WTC11 (cell line): ENCODE data around the gene FOXP4. TPM values are rescaled to one million over a fixed set of nuclear protein-coding genes. Genes with fewer than 3 reads are reported as not detected.

ENCODE experiments used
- ATAC-seq: fragments of 200-7000 bp; cut with Tn5 transposase; 2 replicates; pipeline ENCODE4 v1.10.0; 2021; ENCODE audit warnings: mild to moderate bottlenecking, moderate library complexity
- CTCF ChIA-PET: fragments of 300-600 bp; sonication (Branson Sonifier 250); formaldehyde crosslinking; loops from one replicate; lab custom pipeline; 2021; ENCODE audit warnings: antibody characterized with exemption; lab: Charles Lee
- POLR2A ChIA-PET: fragments of 350-600 bp; sonication (Branson Sonifier 250); formaldehyde crosslinking; loops from one replicate; lab custom pipeline; 2021; ENCODE audit warnings: antibody characterized with exemption; lab: Charles Lee
- DNase-seq: peaks from one replicate; pipeline ENCODE4 v3.0.0; 2021; ENCODE audit warnings: low spot score
- H3K27ac Mint-ChIP-seq: 2 replicates; pipeline ENCODE4 v1.8.0; 2021; ENCODE audit warnings: mixed read lengths
- H3K27me3 Mint-ChIP-seq: 2 replicates; pipeline ENCODE4 v1.8.0; 2021; ENCODE audit warnings: low read depth, mild to moderate bottlenecking, moderate library complexity, mixed read lengths
- H3K36me3 Mint-ChIP-seq: 2 replicates; pipeline ENCODE4 v1.8.0; 2021; ENCODE audit warnings: mixed read lengths
- H3K4me1 Mint-ChIP-seq: 2 replicates; pipeline ENCODE4 v1.8.0; 2022; ENCODE audit warnings: mixed read lengths
- H3K4me3 Mint-ChIP-seq: 2 replicates; pipeline ENCODE4 v1.8.0; 2021; ENCODE audit warnings: mild to moderate bottlenecking, moderate library complexity, mixed read lengths
- H3K9me3 Mint-ChIP-seq: 2 replicates; pipeline ENCODE4 v1.8.0; 2021; ENCODE audit warnings: mixed read lengths
- ATF2 ChIP-seq: sonication (generic); formaldehyde crosslinking; IDR thresholded peaks from 2 replicates; pipeline ENCODE4 v1.8.1; 2022; ENCODE audit warnings: low read depth, missing genetic modification reagents, borderline replicate concordance
- ELF4 ChIP-seq: sonication (generic); formaldehyde crosslinking; IDR thresholded peaks from 2 replicates; pipeline ENCODE4 v1.8.1; 2022; ENCODE audit warnings: low read depth, mild to moderate bottlenecking, moderate library complexity, missing genetic modification reagents
- EMX1 ChIP-seq: fragments of 250-450 bp; sonication (Bioruptor Pico); IDR thresholded peaks from 2 replicates; pipeline ENCODE4 v1.8.0; 2021; ENCODE audit warnings: mild to moderate bottlenecking
- ETV6 ChIP-seq: sonication (generic); formaldehyde crosslinking; IDR thresholded peaks from 2 replicates; pipeline ENCODE4 v1.8.1; 2022; ENCODE audit warnings: mild to moderate bottlenecking, missing genetic modification reagents
- FOXK1 ChIP-seq: sonication (generic); formaldehyde crosslinking; IDR thresholded peaks from 2 replicates; pipeline ENCODE4 v1.8.0; 2022; ENCODE audit warnings: mild to moderate bottlenecking, moderate library complexity, missing genetic modification reagents
- FOXP1 ChIP-seq: sonication (generic); formaldehyde crosslinking; IDR thresholded peaks from 2 replicates; pipeline ENCODE4 v1.8.0; 2022; ENCODE audit warnings: missing genetic modification reagents, mild to moderate bottlenecking, moderate library complexity, borderline replicate concordance
- NFATC4 ChIP-seq: fragments of 250-450 bp; sonication (Bioruptor Pico); IDR thresholded peaks from 2 replicates; pipeline ENCODE4 v1.9.0; 2021; ENCODE audit warnings: mild to moderate bottlenecking
- OVOL2 ChIP-seq: fragments of 250-450 bp; sonication (Bioruptor Pico); IDR thresholded peaks from 2 replicates; pipeline ENCODE4 v1.9.0; 2021; ENCODE audit warnings: mild to moderate bottlenecking, borderline replicate concordance
- PRRX2 ChIP-seq: fragments of 250-450 bp; sonication (Bioruptor Pico); IDR thresholded peaks from 2 replicates; pipeline ENCODE4 v1.8.0; 2021; ENCODE audit warnings: mild to moderate bottlenecking
- RORB ChIP-seq: fragments of 250-450 bp; sonication (Bioruptor Pico); IDR thresholded peaks from 2 replicates; pipeline ENCODE4 v1.9.0; 2021; ENCODE audit warnings: mild to moderate bottlenecking
- SOX15 ChIP-seq: fragments of 250-450 bp; sonication (Bioruptor Pico); IDR thresholded peaks from 2 replicates; pipeline ENCODE4 v1.9.0; 2021; ENCODE audit warnings: mild to moderate bottlenecking
- TCF7 ChIP-seq: sonication (generic); formaldehyde crosslinking; IDR thresholded peaks from 2 replicates; pipeline ENCODE4 v1.8.0; 2022; ENCODE audit warnings: mild to moderate bottlenecking, low read depth, missing genetic modification reagents, moderate library complexity
- TP53 ChIP-seq: sonication (generic); formaldehyde crosslinking; IDR thresholded peaks from 2 replicates; pipeline ENCODE4 v1.8.1; 2023; ENCODE audit warnings: mild to moderate bottlenecking, missing genetic modification reagents
- ZMAT4 ChIP-seq: fragments of 250-450 bp; sonication (Bioruptor Pico); IDR thresholded peaks from 2 replicates; pipeline ENCODE4 v1.9.0; 2021; ENCODE audit warnings: mild to moderate bottlenecking
- ZNF138 ChIP-seq: sonication (generic); formaldehyde crosslinking; conservative IDR thresholded peaks from 2 replicates; pipeline ENCODE4 v1.8.1; 2022; ENCODE audit warnings: mild to moderate bottlenecking, moderate library complexity, missing genetic modification reagents
- ZNF232 ChIP-seq: sonication (generic); formaldehyde crosslinking; IDR thresholded peaks from 2 replicates; pipeline ENCODE4 v1.8.0; 2022; ENCODE audit warnings: mild to moderate bottlenecking, missing genetic modification reagents
- ZNF263 ChIP-seq: sonication (generic); formaldehyde crosslinking; IDR thresholded peaks from 2 replicates; pipeline ENCODE4 v1.8.1; 2022; ENCODE audit warnings: low read depth, mild to moderate bottlenecking, moderate library complexity, missing genetic modification reagents
- ZNF396 ChIP-seq: fragments of 250-450 bp; sonication (Bioruptor Pico); IDR thresholded peaks from 2 replicates; pipeline ENCODE4 v1.8.0; 2021; ENCODE audit warnings: mild to moderate bottlenecking, moderate library complexity, borderline replicate concordance
- ZNF423 ChIP-seq: fragments of 250-450 bp; sonication (Bioruptor Pico); IDR thresholded peaks from 2 replicates; pipeline ENCODE4 v2.1.2; 2022; ENCODE audit warnings: mild to moderate bottlenecking, moderate library complexity
- total RNA-seq: library from RNA; stranded (reverse); gene quantifications from 3 replicates; pipeline ENCODE4 v1.2.3, GENCODE V29; 2021
- TF ChIP-seq, protein P1 (sequence below): sonication (generic); formaldehyde crosslinking; IDR thresholded peaks from 2 replicates; pipeline ENCODE4 v1.8.1; 2023; ENCODE audit warnings: mild to moderate bottlenecking, missing genetic modification reagents
- TF ChIP-seq, protein P2 (sequence below): sonication (generic); formaldehyde crosslinking; conservative IDR thresholded peaks from 2 replicates; pipeline ENCODE4 v1.8.1; 2023; ENCODE audit warnings: mild to moderate bottlenecking, low read depth, missing genetic modification reagents, moderate library complexity
- TF ChIP-seq, protein P3 (sequence below): sonication (generic); formaldehyde crosslinking; IDR thresholded peaks from 2 replicates; pipeline ENCODE4 v1.8.0; 2022; ENCODE audit warnings: mild to moderate bottlenecking, missing genetic modification reagents
- TF ChIP-seq, protein P4 (sequence below): sonication (generic); formaldehyde crosslinking; IDR thresholded peaks from 2 replicates; pipeline ENCODE4 v1.8.1; 2023; ENCODE audit warnings: mild to moderate bottlenecking, missing genetic modification reagents, moderate library complexity
- TF ChIP-seq, protein P5 (sequence below): fragments of 250-450 bp; sonication (Bioruptor Pico); IDR thresholded peaks from 2 replicates; pipeline ENCODE4 v1.9.0; 2021; ENCODE audit warnings: moderate library complexity, mild to moderate bottlenecking, inconsistent platforms, borderline replicate concordance

The FOXP4 gene
- total RNA-seq, 1 experiment from 2014 or later = 36.6 TPM

- Mint-ChIP-seq H3K9me3 (no peaks in the 10 kb centered on the region), H3K27ac (no peak overlapping the region), H3K36me3 (no peaks in the 10 kb centered on the region), H3K27me3 (no peaks in the 10 kb centered on the region; the same call in 1 of the 2 replicates), H3K4me1 (peaks cover 87% of the 10 kb centered on the region), H3K4me3 (no peak overlapping the region)
- ChIA-PET CTCF (interaction anchor here (0.9 kb wide), 1 partner anchor 15 kb away, joined by 4 read pairs; no protein-coding TSS in a partner anchor), POLR2A (interaction anchor here (0.6 kb wide), 1 partner anchor 1427 kb away, joined by 6 read pairs; no protein-coding TSS in a partner anchor)
- DNase-seq (no peak), ATAC-seq (no peak)
- TF ChIP-seq OVOL2 (CRISPR knock-in tag) (no peak), ZNF423 (no peak), RORB (CRISPR knock-in tag) (no peak), ZNF138 (CRISPR knock-in tag) (no peak), EMX1 (no peak), ZNF232 (CRISPR knock-in tag) (no peak), ZMAT4 (no peak), TP53 (no peak)
- TF ChIP-seq, protein P1, sequence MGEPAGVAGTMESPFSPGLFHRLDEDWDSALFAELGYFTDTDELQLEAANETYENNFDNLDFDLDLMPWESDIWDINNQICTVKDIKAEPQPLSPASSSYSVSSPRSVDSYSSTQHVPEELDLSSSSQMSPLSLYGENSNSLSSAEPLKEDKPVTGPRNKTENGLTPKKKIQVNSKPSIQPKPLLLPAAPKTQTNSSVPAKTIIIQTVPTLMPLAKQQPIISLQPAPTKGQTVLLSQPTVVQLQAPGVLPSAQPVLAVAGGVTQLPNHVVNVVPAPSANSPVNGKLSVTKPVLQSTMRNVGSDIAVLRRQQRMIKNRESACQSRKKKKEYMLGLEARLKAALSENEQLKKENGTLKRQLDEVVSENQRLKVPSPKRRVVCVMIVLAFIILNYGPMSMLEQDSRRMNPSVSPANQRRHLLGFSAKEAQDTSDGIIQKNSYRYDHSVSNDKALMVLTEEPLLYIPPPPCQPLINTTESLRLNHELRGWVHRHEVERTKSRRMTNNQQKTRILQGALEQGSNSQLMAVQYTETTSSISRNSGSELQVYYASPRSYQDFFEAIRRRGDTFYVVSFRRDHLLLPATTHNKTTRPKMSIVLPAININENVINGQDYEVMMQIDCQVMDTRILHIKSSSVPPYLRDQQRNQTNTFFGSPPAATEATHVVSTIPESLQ = no peak
- TF ChIP-seq, protein P2, sequence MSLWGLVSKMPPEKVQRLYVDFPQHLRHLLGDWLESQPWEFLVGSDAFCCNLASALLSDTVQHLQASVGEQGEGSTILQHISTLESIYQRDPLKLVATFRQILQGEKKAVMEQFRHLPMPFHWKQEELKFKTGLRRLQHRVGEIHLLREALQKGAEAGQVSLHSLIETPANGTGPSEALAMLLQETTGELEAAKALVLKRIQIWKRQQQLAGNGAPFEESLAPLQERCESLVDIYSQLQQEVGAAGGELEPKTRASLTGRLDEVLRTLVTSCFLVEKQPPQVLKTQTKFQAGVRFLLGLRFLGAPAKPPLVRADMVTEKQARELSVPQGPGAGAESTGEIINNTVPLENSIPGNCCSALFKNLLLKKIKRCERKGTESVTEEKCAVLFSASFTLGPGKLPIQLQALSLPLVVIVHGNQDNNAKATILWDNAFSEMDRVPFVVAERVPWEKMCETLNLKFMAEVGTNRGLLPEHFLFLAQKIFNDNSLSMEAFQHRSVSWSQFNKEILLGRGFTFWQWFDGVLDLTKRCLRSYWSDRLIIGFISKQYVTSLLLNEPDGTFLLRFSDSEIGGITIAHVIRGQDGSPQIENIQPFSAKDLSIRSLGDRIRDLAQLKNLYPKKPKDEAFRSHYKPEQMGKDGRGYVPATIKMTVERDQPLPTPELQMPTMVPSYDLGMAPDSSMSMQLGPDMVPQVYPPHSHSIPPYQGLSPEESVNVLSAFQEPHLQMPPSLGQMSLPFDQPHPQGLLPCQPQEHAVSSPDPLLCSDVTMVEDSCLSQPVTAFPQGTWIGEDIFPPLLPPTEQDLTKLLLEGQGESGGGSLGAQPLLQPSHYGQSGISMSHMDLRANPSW (CRISPR knock-in tag) = no peak
Measured at GRCh38 chr6:41572613-41573012, 26.4 kb downstream of the FOXP4 start.

DNA sequence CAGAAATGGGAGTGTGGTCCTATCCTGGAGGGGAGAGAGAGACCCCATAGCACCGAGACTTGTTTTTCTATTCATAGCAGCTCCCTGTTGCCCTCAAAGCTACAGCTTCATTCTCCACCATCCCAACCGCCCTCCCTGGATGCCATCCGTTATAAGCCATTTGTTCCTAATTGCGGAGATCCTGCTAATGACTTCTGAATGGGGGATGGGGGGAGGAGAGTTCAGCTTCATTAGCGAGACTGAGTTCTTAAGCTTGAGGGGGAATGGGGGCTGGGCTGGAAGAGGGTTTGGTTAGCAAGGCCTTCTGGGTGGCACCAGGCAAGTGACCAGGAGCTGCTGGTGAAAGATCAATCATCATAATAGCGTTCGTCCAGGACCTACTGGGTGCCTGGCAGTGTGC lies 27.1 kb downstream of the FOXP4 start:
- Mint-ChIP-seq H3K4me1 (peaks cover 94% of the 10 kb centered on the region), H3K36me3 (no peaks in the 10 kb centered on the region), H3K27me3 (no peaks in the 10 kb centered on the region; the same call in 1 of the 2 replicates), H3K4me3 (no peak overlapping the region), H3K9me3 (no peaks in the 10 kb centered on the region), H3K27ac (no peak overlapping the region)
- POLR2A ChIA-PET = interaction anchor here (0.6 kb wide), 1 partner anchor 1426 kb away, joined by 6 read pairs; no protein-coding TSS in a partner anchor
- no peak for ATAC-seq
- CTCF ChIA-PET = interaction anchor here (0.9 to 1.6 kb wide), 2 partner anchors 14 to 130 kb away, joined by 4 to 5 read pairs; no protein-coding TSS in a partner anchor
- no peak for DNase-seq
- TF ChIP-seq, protein P3, sequence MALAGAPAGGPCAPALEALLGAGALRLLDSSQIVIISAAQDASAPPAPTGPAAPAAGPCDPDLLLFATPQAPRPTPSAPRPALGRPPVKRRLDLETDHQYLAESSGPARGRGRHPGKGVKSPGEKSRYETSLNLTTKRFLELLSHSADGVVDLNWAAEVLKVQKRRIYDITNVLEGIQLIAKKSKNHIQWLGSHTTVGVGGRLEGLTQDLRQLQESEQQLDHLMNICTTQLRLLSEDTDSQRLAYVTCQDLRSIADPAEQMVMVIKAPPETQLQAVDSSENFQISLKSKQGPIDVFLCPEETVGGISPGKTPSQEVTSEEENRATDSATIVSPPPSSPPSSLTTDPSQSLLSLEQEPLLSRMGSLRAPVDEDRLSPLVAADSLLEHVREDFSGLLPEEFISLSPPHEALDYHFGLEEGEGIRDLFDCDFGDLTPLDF (CRISPR knock-in tag) = no peak
- TF ChIP-seq, protein P4, sequence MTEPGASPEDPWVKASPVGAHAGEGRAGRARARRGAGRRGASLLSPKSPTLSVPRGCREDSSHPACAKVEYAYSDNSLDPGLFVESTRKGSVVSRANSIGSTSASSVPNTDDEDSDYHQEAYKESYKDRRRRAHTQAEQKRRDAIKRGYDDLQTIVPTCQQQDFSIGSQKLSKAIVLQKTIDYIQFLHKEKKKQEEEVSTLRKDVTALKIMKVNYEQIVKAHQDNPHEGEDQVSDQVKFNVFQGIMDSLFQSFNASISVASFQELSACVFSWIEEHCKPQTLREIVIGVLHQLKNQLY (CRISPR knock-in tag) = no peak
- TF ChIP-seq ZNF396 (CRISPR knock-in tag) (no peak), TCF7 (CRISPR knock-in tag) (no peak), FOXK1 (CRISPR knock-in tag) (no peak), ZNF423 (no peak), ETV6 (CRISPR knock-in tag) (no peak), SOX15 (no peak), TP53 (no peak), ATF2 (no peak), ZNF263 (CRISPR knock-in tag) (no peak), NFATC4 (CRISPR knock-in tag) (no peak), PRRX2 (CRISPR knock-in tag) (no peak), FOXP1 (no peak), ELF4 (CRISPR knock-in tag) (no peak)
- TF ChIP-seq, protein P5, sequence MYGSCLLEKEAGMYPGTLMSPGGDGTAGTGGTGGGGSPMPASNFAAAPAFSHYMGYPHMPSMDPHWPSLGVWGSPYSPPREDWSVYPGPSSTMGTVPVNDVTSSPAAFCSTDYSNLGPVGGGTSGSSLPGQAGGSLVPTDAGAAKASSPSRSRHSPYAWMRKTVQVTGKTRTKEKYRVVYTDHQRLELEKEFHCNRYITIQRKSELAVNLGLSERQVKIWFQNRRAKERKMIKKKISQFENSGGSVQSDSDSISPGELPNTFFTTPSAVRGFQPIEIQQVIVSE (CRISPR knock-in tag) = no peak
